Caco-2 (cell line): ENCODE results near the gene FGD5. TPM values are rescaled to one million over a fixed set of nuclear protein-coding genes. Genes with fewer than 3 reads are reported as not detected.

ENCODE experiments used
- BruUV-seq: library from RNA; stranded (reverse); fragments of 400-500 nt; replicated peaks from 2 replicates; lab custom pipeline; 2021; lab: Mats Ljungman, UMichigan
- CTCF ChIA-PET: fragments of 300-600 bp; sonication (Branson Sonifier 250); formaldehyde crosslinking; loops from one replicate; lab custom pipeline; 2022; ENCODE audit warnings: antibody characterized with exemption; lab: Charles Lee
- POLR2A ChIA-PET: fragments of 300-600 bp; sonication (Branson Sonifier 250); formaldehyde crosslinking; loops from one replicate; lab custom pipeline; 2022; ENCODE audit warnings: antibody characterized with exemption; lab: Charles Lee
- DNase-seq, 2 experiments: peaks; one replicate each; pipeline versions ENCODE4 v3.0.0 to v3.0.0-alpha.2; 2020 to 2022
- H3K27me3 ChIP-seq: replicated peaks from 2 replicates; pipeline ENCODE4 v1.6.0; 2011; ENCODE audit warnings: low read length; ENCODE audit not compliant: control insufficient read depth, insufficient read depth
- H3K36me3 ChIP-seq: 2 replicates; pipeline ENCODE4 v1.5.1; 2011; ENCODE audit warnings: low read length; ENCODE audit not compliant: control insufficient read depth, insufficient read depth
- H3K4me1 ChIP-seq: fragments of 250-450 bp; sonication (Bioruptor Pico); 2 replicates; pipeline ENCODE4 v1.5.1; 2020; ENCODE audit warnings: mild to moderate bottlenecking
- H3K4me3 ChIP-seq: 2 replicates; pipeline ENCODE4 v1.5.1; 2011; ENCODE audit warnings: low read depth, mild to moderate bottlenecking, control low read depth, low read length
- H3K9me3 ChIP-seq: fragments of 250-450 bp; sonication (Bioruptor Pico); 2 replicates; pipeline ENCODE4 v1.5.1; 2020; ENCODE audit warnings: mild to moderate bottlenecking, moderate library complexity
- H3K27ac Mint-ChIP-seq: one replicate; pipeline ENCODE4 v1.8.0; 2022; ENCODE audit warnings: mixed read lengths; ENCODE audit not compliant: unreplicated experiment
- H3K27me3 Mint-ChIP-seq: one replicate; pipeline ENCODE4 v1.8.0; 2022; ENCODE audit warnings: mixed read lengths; ENCODE audit not compliant: insufficient read depth, unreplicated experiment
- H3K36me3 Mint-ChIP-seq: one replicate; pipeline ENCODE4 v1.8.0; 2022; ENCODE audit warnings: mild to moderate bottlenecking, mixed read lengths; ENCODE audit not compliant: insufficient read depth, unreplicated experiment
- H3K4me1 Mint-ChIP-seq: one replicate; pipeline ENCODE4 v1.8.0; 2022; ENCODE audit warnings: low read depth, mixed read lengths; ENCODE audit not compliant: unreplicated experiment
- H3K4me3 Mint-ChIP-seq: one replicate; pipeline ENCODE4 v1.8.0; 2022; ENCODE audit warnings: mild to moderate bottlenecking, moderate library complexity, mixed read lengths; ENCODE audit not compliant: unreplicated experiment
- H3K9me3 Mint-ChIP-seq: one replicate; pipeline ENCODE4 v1.8.0; 2022; ENCODE audit warnings: mixed read lengths; ENCODE audit not compliant: unreplicated experiment
- intact Hi-C: fragments of 100-400 bp; cut with micrococcal nuclease; formaldehyde crosslinking; loops from one replicate; pipeline ENCODE4 v1.10.0; 2022; ENCODE audit not compliant: unreplicated experiment
- total RNA-seq: library from RNA; stranded (reverse); gene quantifications from 2 replicates; pipeline ENCODE4 v1.2.3, GENCODE V29; 2022
- TF ChIP-seq, protein P1 (sequence below), 2 experiments: fragments of 200-600 bp in 1 of 2; IDR thresholded peaks; 1 replicate in 1 of 2; 2 replicates in 1 of 2; pipeline versions ENCODE4 v1.5.1 to v1.8.0; 2011 to 2022; ENCODE audit warnings: antibody characterized with exemption in 1 of 2, control low read depth in 1 of 2, inconsistent platforms in 1 of 2, low read depth in 1 of 2, low read length in 1 of 2, mild to moderate bottlenecking in 1 of 2, moderate library complexity in 1 of 2; ENCODE audit not compliant: insufficient read depth in 1 of 2, severe bottlenecking in 1 of 2, unreplicated experiment in 1 of 2

Gene FGD5
- total RNA-seq, 1 experiment from 2014 or later, result 0.25 TPM

- Mint-ChIP-seq H3K27ac (no peak overlapping the region), H3K27me3 (peaks cover 3% of the 10 kb centered on the region), H3K4me1 (peaks cover 8% of the 10 kb centered on the region), H3K36me3 (no peaks in the 10 kb centered on the region), H3K9me3 (no peaks in the 10 kb centered on the region), H3K4me3 (no peak overlapping the region)
- intact Hi-C loops, result no loop called here
- TF ChIP-seq, protein P1, sequence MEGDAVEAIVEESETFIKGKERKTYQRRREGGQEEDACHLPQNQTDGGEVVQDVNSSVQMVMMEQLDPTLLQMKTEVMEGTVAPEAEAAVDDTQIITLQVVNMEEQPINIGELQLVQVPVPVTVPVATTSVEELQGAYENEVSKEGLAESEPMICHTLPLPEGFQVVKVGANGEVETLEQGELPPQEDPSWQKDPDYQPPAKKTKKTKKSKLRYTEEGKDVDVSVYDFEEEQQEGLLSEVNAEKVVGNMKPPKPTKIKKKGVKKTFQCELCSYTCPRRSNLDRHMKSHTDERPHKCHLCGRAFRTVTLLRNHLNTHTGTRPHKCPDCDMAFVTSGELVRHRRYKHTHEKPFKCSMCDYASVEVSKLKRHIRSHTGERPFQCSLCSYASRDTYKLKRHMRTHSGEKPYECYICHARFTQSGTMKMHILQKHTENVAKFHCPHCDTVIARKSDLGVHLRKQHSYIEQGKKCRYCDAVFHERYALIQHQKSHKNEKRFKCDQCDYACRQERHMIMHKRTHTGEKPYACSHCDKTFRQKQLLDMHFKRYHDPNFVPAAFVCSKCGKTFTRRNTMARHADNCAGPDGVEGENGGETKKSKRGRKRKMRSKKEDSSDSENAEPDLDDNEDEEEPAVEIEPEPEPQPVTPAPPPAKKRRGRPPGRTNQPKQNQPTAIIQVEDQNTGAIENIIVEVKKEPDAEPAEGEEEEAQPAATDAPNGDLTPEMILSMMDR (IDR thresholded peaks at IDR 0.05; ENCODE audit: insufficient read depth in 1 of 2, low read depth in 1 of 2, low read length in 1 of 2, severe bottlenecking in 1 of 2, unreplicated experiment in 1 of 2), result no peak
- BruUV-seq, result no TSS peak
- peaks cover 7% of the 10 kb centered on the region for H3K4me1 ChIP-seq
- H3K27me3 ChIP-seq, result no peaks in the 10 kb centered on the region
- no peak overlapping the region for H3K4me3 ChIP-seq
- H3K36me3 ChIP-seq, result no peaks in the 10 kb centered on the region
- CTCF ChIA-PET, result no interaction called here
- DNase-seq, result no peak
- POLR2A ChIA-PET, result no interaction called here
- no peaks in the 10 kb centered on the region for H3K9me3 ChIP-seq
These were observed 19.6 kb upstream of the FGD5 start for GRCh38 chr3:14799146-14799545.

DNA sequence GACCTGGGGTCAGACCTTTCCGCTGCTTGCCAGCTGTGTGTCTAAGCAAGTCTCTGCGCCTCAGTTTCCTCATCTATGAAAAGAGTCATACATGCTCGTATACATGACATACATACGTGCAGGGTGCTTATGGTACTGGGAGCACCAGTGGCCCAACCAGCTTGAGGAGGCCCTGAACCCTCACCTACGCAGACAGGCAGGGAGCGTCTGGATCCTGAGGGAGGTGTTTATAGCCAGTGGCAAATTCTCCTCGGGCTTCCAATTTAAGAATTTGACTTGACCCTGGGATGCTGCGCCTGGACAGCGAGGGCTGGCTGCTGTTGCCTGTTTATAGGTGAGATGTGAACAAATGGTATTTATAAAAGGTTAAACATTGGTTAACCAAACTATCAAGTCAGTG, 17.7 kb upstream of the FGD5 start:
- intact Hi-C loops, result no loop called here
- Histone ChIP-seq H3K4me3 (no peak overlapping the region), H3K4me1 (peaks cover 11% of the 10 kb centered on the region), H3K27me3 (no peaks in the 10 kb centered on the region), H3K9me3 (no peaks in the 10 kb centered on the region), H3K36me3 (no peaks in the 10 kb centered on the region)
- CTCF ChIA-PET, result no interaction called here
- Mint-ChIP-seq H3K27ac (no peak overlapping the region), H3K4me3 (no peak overlapping the region), H3K36me3 (no peaks in the 10 kb centered on the region), H3K4me1 (peaks cover 15% of the 10 kb centered on the region), H3K27me3 (peaks cover 3% of the 10 kb centered on the region), H3K9me3 (no peaks in the 10 kb centered on the region)
- no TSS peak for BruUV-seq
- TF ChIP-seq, protein P1 (IDR thresholded peaks at IDR 0.05; ENCODE audit: insufficient read depth in 1 of 2, low read depth in 1 of 2, low read length in 1 of 2, severe bottlenecking in 1 of 2, unreplicated experiment in 1 of 2), result no peak
- DNase-seq, result no peak
- POLR2A ChIA-PET, result no interaction called here

DNA sequence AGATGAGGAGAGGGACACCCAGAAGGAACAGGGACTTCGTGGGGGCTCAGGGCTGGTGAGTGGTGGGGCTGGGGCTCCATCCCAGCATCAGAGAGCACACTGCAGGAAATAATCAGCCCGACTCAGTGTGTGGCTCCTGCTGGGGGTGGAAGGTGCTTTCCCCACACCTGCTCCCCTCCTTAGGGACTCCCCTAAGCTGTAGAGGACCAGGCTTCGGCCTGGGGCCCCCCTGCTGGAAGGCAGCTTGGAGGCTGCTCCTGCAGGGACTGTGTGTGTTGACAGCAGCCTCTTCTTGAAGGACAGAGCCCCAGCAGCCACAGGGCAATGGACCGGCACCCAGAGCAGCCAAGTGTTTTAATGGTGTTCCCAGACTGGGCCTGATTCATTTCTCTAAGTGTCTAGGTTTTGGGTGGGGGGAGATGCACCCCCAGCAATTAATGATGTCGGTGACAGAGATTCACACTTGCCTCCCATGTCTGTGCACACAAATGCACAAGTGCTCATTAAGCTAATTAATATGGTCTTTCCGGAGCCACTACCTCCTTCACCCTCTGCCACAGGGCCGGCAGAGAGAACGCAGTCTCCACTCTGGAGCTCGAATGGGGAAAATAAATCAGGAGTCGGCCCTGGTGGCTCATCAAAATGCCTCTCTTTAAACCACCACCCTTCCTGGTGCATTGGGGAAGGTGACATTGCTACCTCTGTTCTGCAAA, 16.9 kb upstream of the FGD5 start:
- TF ChIP-seq, protein P1 (IDR thresholded peaks at IDR 0.05; ENCODE audit: insufficient read depth in 1 of 2, low read depth in 1 of 2, low read length in 1 of 2, severe bottlenecking in 1 of 2, unreplicated experiment in 1 of 2), result no peak
- H3K4me1 Mint-ChIP-seq, result peaks cover 15% of the 10 kb centered on the region
- H3K27ac Mint-ChIP-seq, result no peak overlapping the region
- Histone ChIP-seq H3K4me1 (peaks cover 11% of the 10 kb centered on the region), H3K9me3 (no peaks in the 10 kb centered on the region), H3K36me3 (no peaks in the 10 kb centered on the region), H3K27me3 (no peaks in the 10 kb centered on the region), H3K4me3 (no peak overlapping the region)
- no peaks in the 10 kb centered on the region for H3K36me3 Mint-ChIP-seq
- POLR2A ChIA-PET, result no interaction called here
- no peak for DNase-seq
- no peak overlapping the region for H3K4me3 Mint-ChIP-seq
- intact Hi-C loops, result no loop called here
- BruUV-seq, result no TSS peak
- CTCF ChIA-PET, result no interaction called here
- H3K27me3 Mint-ChIP-seq, result peaks cover 3% of the 10 kb centered on the region
- H3K9me3 Mint-ChIP-seq, result no peaks in the 10 kb centered on the region
